K562 (cell line): ENCODE results near the gene FAM107B. TPM values are rescaled to one million over a fixed set of nuclear protein-coding genes. Genes with fewer than 3 reads are reported as not detected.

Source experiments
- ATAC-seq: fragments of 200-7000 bp; cut with Tn5 transposase; 3 replicates; pipeline ENCODE4 v1.9.1; 2020; ENCODE audit warnings: moderate library complexity
- BruUV-seq: library from RNA; stranded (reverse); fragments of 400-500 nt; replicated peaks from 2 replicates; lab custom pipeline; 2021; lab: Mats Ljungman, UMichigan
- CTCF ChIA-PET: fragments of 300-600 bp; formaldehyde crosslinking; extraction: SDS; loops from one replicate; lab custom pipeline; 2021; ENCODE audit warnings: low intra/inter-chr PET ratio; lab: Yijun Ruan, JAX
- POLR2A ChIA-PET: fragments of 300-600, 350-650 bp; sonication (Branson Sonifier 250); formaldehyde crosslinking; extraction: SDS; loops from one replicate; lab custom pipeline; 2021; ENCODE audit warnings: antibody characterized with exemption, inconsistent platforms; lab: Yijun Ruan, JAX
- DNase-seq, 4 experiments: peaks; one replicate each; pipeline versions ENCODE4 v3.0.0 to v3.0.0-alpha.2; 2011 to 2018; ENCODE audit warnings: low spot score in 3 of 4, mixed read lengths in 3 of 4; ENCODE audit errors: extremely low read depth in 1 of 4
- FAIRE-seq: peaks from 2 replicates; lab custom pipeline; 2011; peaks lifted over from hg19 to GRCh38; lab: Jason Lieb, UNC
- H2AFZ ChIP-seq: 2 replicates; pipeline ENCODE4 v1.6.0; 2011; ENCODE audit warnings: low read depth, low read length, control low read depth, inconsistent platforms
- H3K27ac ChIP-seq: fragments of 200-600 bp; 3 replicates; pipeline ENCODE4 v1.8.0; 2011; ENCODE audit warnings: low read depth, mild to moderate bottlenecking, control low read depth, inconsistent platforms, low read length, moderate library complexity, mixed read lengths; ENCODE audit errors: extremely low read depth
- H3K27me3 ChIP-seq, 2 experiments: fragments of 300-600 bp in 1 of 2; 2 replicates in 1 of 2; 3 replicates in 1 of 2; pipeline versions ENCODE4 v1.6.0 to v1.8.0; 2011; ENCODE audit warnings: inconsistent platforms in 2 of 2, low read length in 2 of 2, mild to moderate bottlenecking in 1 of 2, mixed read lengths in 1 of 2, moderate library complexity in 1 of 2; ENCODE audit not compliant: control insufficient read depth in 2 of 2, insufficient read depth in 2 of 2
- H3K36me3 ChIP-seq: fragments of 300-600 bp; 3 replicates; pipeline ENCODE4 v1.8.0; 2011; ENCODE audit warnings: mild to moderate bottlenecking, low read length, inconsistent platforms; ENCODE audit not compliant: control insufficient read depth, insufficient read depth
- H3K4me1 ChIP-seq, 2 experiments: fragments of 200-600 bp in 1 of 2; replicated peaks in 1 of 2; 2 replicates in 1 of 2; 3 replicates in 1 of 2; pipeline versions ENCODE4 v1.5.1 to v1.8.0; 2011; ENCODE audit warnings: inconsistent platforms in 2 of 2, low read length in 2 of 2, mild to moderate bottlenecking in 1 of 2, mixed read lengths in 1 of 2, moderate library complexity in 1 of 2; ENCODE audit not compliant: control insufficient read depth in 2 of 2, insufficient read depth in 2 of 2
- H3K4me2 ChIP-seq: 2 replicates; pipeline ENCODE4 v1.6.1; 2011; ENCODE audit warnings: low read length, control low read depth, inconsistent platforms, mixed read lengths; ENCODE audit not compliant: insufficient read depth
- H3K4me3 ChIP-seq: fragments of 200-600 bp; sonication (generic), shearing (Covaris generic); 2 replicates; pipeline ENCODE4 v1.5.1; 2016; ENCODE audit warnings: control low read depth, inconsistent platforms
- H3K79me2 ChIP-seq: fragments of 200-600 bp; 3 replicates; pipeline ENCODE4 v1.8.0; 2011; ENCODE audit warnings: low read length, inconsistent platforms; ENCODE audit not compliant: control insufficient read depth, insufficient read depth
- H3K9ac ChIP-seq, 2 experiments: 2 replicates each; pipeline versions ENCODE4 v1.6.0 to v1.6.1; 2011; ENCODE audit warnings: low read depth in 2 of 2, low read length in 2 of 2, control low read depth in 1 of 2, inconsistent platforms in 1 of 2, mild to moderate bottlenecking in 1 of 2, mixed read lengths in 1 of 2; ENCODE audit not compliant: insufficient read depth in 1 of 2
- H3K9me1 ChIP-seq: one replicate; pipeline ENCODE4 v1.6.0; 2011; ENCODE audit warnings: inconsistent platforms, mild to moderate bottlenecking, low read length, moderate library complexity; ENCODE audit not compliant: control insufficient read depth, insufficient read depth
- H3K9me3 ChIP-seq: replicated peaks from 2 replicates; pipeline ENCODE4 v1.5.1; 2011; ENCODE audit warnings: low read depth, low read length, inconsistent platforms; ENCODE audit not compliant: control insufficient read depth, insufficient read depth
- H4K20me1 ChIP-seq: replicated peaks from 2 replicates; pipeline ENCODE4 v1.6.1; 2011; ENCODE audit warnings: low read length, inconsistent platforms, mixed read lengths; ENCODE audit not compliant: control insufficient read depth, insufficient read depth
- KLF10 ChIP-seq: fragments of 250-450 bp; sonication (Bioruptor Pico); IDR thresholded peaks from 2 replicates; pipeline ENCODE4 v1.6.1; 2021; ENCODE audit warnings: matching md5 sums
- WGBS: fragments of 100-300 bp; shearing (Covaris generic); methylation state at CpG from one replicate; pipeline ENCODE4 v1.1.6; 2016; ENCODE audit warnings: low coverage, mixed read lengths; ENCODE audit not compliant: insufficient coverage; ENCODE audit errors: missing lambda C conversion rate; 5-methylcytosine and 5-hydroxymethylcytosine counted together
- in situ Hi-C: fragments of 300-500 bp; cut with MboI; formaldehyde crosslinking; loops from 4 replicates; pipeline ENCODE4 v1.15.0; 2018; ENCODE audit warnings: inconsistent platforms, mixed read lengths
- intact Hi-C: fragments of 100-400 bp; cut with micrococcal nuclease; formaldehyde crosslinking; loops from 2 replicates; pipeline ENCODE4 v1.14.2; 2022
- polyA plus RNA-seq, 8 experiments: library from polyadenylated mRNA; depleted of rRNA in 4 of 8; stranded (reverse) in 5 of 8; unstranded in 3 of 8; fragments of >200 nt; fragmentation: Nextera tagmentation in 2 of 8; fragmentation: Illumina TruSeq in 1 of 8; extraction: Ambion mirVana in 2 of 8; extraction: Trizol in 1 of 8; gene quantifications; 2 replicates each; pipeline versions ENCODE4 v1.2.1 to v1.2.3, GENCODE V29; 2011 to 2014; ENCODE audit warnings: inconsistent platforms in 1 of 8, missing spikeins in 1 of 8
- total RNA-seq, 7 experiments: library from RNA; depleted of rRNA in 6 of 7; stranded (reverse); fragments of >200 nt in 6 of 7; fragmentation: Illumina TruSeq in 2 of 7; extraction: Trizol in 2 of 7; gene quantifications; 2 replicates each; pipeline versions ENCODE4 v1.2.1 to v1.2.3, GENCODE V29; 2011 to 2021; ENCODE audit warnings: low replicate concordance in 1 of 7
- TF ChIP-seq, protein P1 (sequence below): sonication (generic); formaldehyde crosslinking; IDR thresholded peaks from 2 replicates; pipeline ENCODE4 v1.8.0; 2022; ENCODE audit warnings: mild to moderate bottlenecking, missing genetic modification reagents

Gene FAM107B
- total and polyA plus RNA-seq, 9 of the 15 experiments (the other 6 are each of a cell fraction or from before 2014, with no cell fraction given), result 0.40 to 2.8 (median 1.4) TPM

DNA sequence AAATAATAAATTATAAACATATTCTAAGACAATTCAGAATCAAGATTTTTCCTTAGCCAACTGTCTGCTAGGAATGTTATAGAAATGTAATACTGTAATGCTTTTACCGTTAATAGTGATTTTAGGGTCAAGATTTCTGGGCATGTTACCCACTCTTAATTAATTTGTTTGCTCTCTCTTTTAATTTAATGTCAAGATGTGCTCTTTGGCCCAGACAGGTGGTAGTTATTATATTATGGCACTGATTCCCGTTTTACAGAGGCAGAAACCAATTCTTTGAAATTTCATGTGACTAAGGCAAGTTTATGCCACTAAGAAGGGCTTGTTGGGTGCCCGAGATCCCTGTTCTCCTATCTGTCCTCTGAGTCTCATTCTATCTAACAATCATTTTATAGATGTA, 959 bp upstream of the FAM107B start:
- no peaks in the 10 kb centered on the region for H3K9me3 ChIP-seq
- no TSS peak for BruUV-seq
- no peak for DNase-seq
- no peak for TF ChIP-seq KLF10 (CRISPR knock-in tag)
- TF ChIP-seq, protein P1, sequence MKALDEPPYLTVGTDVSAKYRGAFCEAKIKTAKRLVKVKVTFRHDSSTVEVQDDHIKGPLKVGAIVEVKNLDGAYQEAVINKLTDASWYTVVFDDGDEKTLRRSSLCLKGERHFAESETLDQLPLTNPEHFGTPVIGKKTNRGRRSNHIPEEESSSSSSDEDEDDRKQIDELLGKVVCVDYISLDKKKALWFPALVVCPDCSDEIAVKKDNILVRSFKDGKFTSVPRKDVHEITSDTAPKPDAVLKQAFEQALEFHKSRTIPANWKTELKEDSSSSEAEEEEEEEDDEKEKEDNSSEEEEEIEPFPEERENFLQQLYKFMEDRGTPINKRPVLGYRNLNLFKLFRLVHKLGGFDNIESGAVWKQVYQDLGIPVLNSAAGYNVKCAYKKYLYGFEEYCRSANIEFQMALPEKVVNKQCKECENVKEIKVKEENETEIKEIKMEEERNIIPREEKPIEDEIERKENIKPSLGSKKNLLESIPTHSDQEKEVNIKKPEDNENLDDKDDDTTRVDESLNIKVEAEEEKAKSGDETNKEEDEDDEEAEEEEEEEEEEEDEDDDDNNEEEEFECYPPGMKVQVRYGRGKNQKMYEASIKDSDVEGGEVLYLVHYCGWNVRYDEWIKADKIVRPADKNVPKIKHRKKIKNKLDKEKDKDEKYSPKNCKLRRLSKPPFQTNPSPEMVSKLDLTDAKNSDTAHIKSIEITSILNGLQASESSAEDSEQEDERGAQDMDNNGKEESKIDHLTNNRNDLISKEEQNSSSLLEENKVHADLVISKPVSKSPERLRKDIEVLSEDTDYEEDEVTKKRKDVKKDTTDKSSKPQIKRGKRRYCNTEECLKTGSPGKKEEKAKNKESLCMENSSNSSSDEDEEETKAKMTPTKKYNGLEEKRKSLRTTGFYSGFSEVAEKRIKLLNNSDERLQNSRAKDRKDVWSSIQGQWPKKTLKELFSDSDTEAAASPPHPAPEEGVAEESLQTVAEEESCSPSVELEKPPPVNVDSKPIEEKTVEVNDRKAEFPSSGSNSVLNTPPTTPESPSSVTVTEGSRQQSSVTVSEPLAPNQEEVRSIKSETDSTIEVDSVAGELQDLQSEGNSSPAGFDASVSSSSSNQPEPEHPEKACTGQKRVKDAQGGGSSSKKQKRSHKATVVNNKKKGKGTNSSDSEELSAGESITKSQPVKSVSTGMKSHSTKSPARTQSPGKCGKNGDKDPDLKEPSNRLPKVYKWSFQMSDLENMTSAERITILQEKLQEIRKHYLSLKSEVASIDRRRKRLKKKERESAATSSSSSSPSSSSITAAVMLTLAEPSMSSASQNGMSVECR (CRISPR knock-in tag), result no peak
- H3K4me1 ChIP-seq, result no peaks in the 10 kb centered on the region
- no peaks in the 10 kb centered on the region for H3K36me3 ChIP-seq
- no peak overlapping the region for H3K4me3 ChIP-seq
- H4K20me1 ChIP-seq, result no peaks in the 10 kb centered on the region; the same call in 1 of the 2 replicates
- ChIA-PET POLR2A (no interaction called here), CTCF (no interaction called here)
- H3K4me2 ChIP-seq, result no peak overlapping the region
- no peak overlapping the region for H2AFZ ChIP-seq
- no peaks in the 10 kb centered on the region for H3K9me1 ChIP-seq
- WGBS, result 0% methylated on average over 3 of the region's 3 CpGs
- H3K9ac ChIP-seq, result no peak overlapping the region
- intact Hi-C loops, result no loop called here
- no peak for FAIRE-seq
- peaks cover 22 to 27% of the 10 kb centered on the region in 2 experiments for H3K27me3 ChIP-seq
- in situ Hi-C loops, result no loop called here
- no peaks in the 10 kb centered on the region for H3K79me2 ChIP-seq
- ATAC-seq, result no peak
- H3K27ac ChIP-seq, result no peak overlapping the region
